MM.1S (cell line): ENCODE data around the gene CATSPERB.

Source experiments
- DNase-seq: peaks from one replicate; pipeline ENCODE4 v3.0.0-alpha.2; 2015
- H2AFZ ChIP-seq: fragments of 300-600 bp; sonication (generic); 2 replicates; pipeline ENCODE4 v1.6.0; 2016; ENCODE audit warnings: antibody characterized with exemption, low read length
- H3F3A ChIP-seq: fragments of 300-600 bp; sonication (generic); 2 replicates; pipeline ENCODE4 v1.6.1; 2016; ENCODE audit warnings: mild to moderate bottlenecking, antibody characterized with exemption, low read length, moderate library complexity, mixed read lengths; ENCODE audit not compliant: insufficient read depth
- H3K27ac ChIP-seq: fragments of 300-600 bp; sonication (generic); 2 replicates; pipeline ENCODE4 v1.5.1; 2016; ENCODE audit warnings: mild to moderate bottlenecking, low read length
- H3K27me3 ChIP-seq: fragments of 300-600 bp; sonication (generic); replicated peaks from 2 replicates; pipeline ENCODE4 v1.6.0; 2016; ENCODE audit warnings: low read length; ENCODE audit not compliant: insufficient read depth
- H3K36me3 ChIP-seq: fragments of 300-600 bp; sonication (generic); replicated peaks from 2 replicates; pipeline ENCODE4 v1.6.1; 2016; ENCODE audit warnings: mild to moderate bottlenecking, low read length, mixed read lengths; ENCODE audit not compliant: insufficient read depth
- H3K4me1 ChIP-seq: fragments of 300-600 bp; sonication (generic); 2 replicates; pipeline ENCODE4 v1.6.1; 2016; ENCODE audit warnings: low read length, mixed read lengths
- H3K4me2 ChIP-seq: fragments of 300-600 bp; sonication (generic); 2 replicates; pipeline ENCODE4 v1.6.0; 2016; ENCODE audit warnings: low read depth, low read length
- H3K4me3 ChIP-seq: fragments of 300-600 bp; sonication (generic); 2 replicates; pipeline ENCODE4 v1.5.1; 2016; ENCODE audit warnings: low read length, mixed read lengths
- H3K79me2 ChIP-seq: fragments of 300-600 bp; sonication (generic); 2 replicates; pipeline ENCODE4 v1.6.1; 2016; ENCODE audit warnings: mixed run types, low read length, mixed read lengths
- H3K9ac ChIP-seq: fragments of 300-600 bp; sonication (generic); 2 replicates; pipeline ENCODE4 v1.6.1; 2016; ENCODE audit warnings: low read length, mixed read lengths
- H3K9me2 ChIP-seq: fragments of 300-600 bp; sonication (generic); replicated peaks from 2 replicates; pipeline ENCODE4 v1.6.1; 2016; ENCODE audit warnings: mild to moderate bottlenecking, low read length, mixed read lengths; ENCODE audit not compliant: insufficient read depth
- H3K9me3 ChIP-seq: fragments of 300-600 bp; sonication (generic); replicated peaks from 2 replicates; pipeline ENCODE4 v1.6.1; 2016; ENCODE audit warnings: mild to moderate bottlenecking, low read length, mixed read lengths; ENCODE audit not compliant: insufficient read depth
- H4K20me1 ChIP-seq: fragments of 300-600 bp; sonication (generic); 2 replicates; pipeline ENCODE4 v1.6.1; 2016; ENCODE audit warnings: mild to moderate bottlenecking, low read length, moderate library complexity, mixed read lengths; ENCODE audit not compliant: insufficient read depth
- EZH2 ChIP-seq: fragments of 300-600 bp; sonication (generic); optimal IDR thresholded peaks from 2 replicates; pipeline ENCODE3; 2017; ENCODE audit warnings: low read depth, mild to moderate bottlenecking, antibody characterized with exemption, low read length, mixed read lengths
- EZH2phosphoT487 ChIP-seq: fragments of 300-600 bp; sonication (generic); IDR thresholded peaks from 2 replicates; pipeline ENCODE4 v1.6.1; 2018; ENCODE audit warnings: antibody characterized with exemption, low read length
- TF ChIP-seq, protein P1 (sequence below): fragments of 300-600 bp; sonication (generic); IDR thresholded peaks from 2 replicates; pipeline ENCODE4 v1.5.1; 2016; ENCODE audit warnings: antibody characterized with exemption, low read length, mixed read lengths

Gene CATSPERB

DNA sequence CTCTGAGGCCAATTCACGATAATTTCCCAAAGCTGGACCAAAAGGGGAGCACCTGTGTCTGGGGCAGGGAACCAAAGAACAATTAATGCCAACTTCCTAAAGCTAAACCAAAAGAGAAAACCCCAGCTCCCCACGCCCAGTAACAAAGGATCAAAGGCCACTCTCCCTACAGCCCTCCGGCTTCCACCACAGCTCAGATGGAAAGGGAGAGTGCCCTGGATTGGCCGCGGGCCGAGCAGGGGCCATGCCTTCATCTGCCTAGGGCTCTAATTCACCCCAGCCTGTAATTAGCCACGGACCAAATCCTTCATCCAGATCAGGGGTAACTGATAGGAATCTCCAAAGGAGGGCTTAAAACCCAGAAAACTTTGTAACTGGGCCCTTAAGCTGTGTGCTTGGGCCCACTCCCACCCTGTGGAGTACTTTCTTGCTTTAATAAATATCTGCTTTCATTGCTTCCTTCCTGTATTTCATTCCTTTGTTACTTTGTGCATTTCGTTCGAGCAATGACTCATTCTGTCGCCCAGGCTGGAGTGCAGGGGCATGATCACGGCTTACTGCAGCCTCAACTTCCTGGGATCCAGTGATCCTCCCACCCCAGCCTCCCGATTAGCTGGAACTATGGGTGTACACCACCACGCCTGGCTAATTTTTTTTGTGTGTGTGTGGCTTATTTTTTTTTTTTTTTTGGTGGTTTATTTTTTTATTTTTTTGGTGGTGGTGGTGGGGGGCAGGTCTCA lies 156.2 kb downstream of the CATSPERB start:
- H3K27me3 ChIP-seq = no peaks in the 10 kb centered on the region
- no peaks in the 10 kb centered on the region for H3K36me3 ChIP-seq
- H3K9me2 ChIP-seq = no peaks in the 10 kb centered on the region
- TF ChIP-seq EZH2phosphoT487 = no peak
- TF ChIP-seq, protein P1, sequence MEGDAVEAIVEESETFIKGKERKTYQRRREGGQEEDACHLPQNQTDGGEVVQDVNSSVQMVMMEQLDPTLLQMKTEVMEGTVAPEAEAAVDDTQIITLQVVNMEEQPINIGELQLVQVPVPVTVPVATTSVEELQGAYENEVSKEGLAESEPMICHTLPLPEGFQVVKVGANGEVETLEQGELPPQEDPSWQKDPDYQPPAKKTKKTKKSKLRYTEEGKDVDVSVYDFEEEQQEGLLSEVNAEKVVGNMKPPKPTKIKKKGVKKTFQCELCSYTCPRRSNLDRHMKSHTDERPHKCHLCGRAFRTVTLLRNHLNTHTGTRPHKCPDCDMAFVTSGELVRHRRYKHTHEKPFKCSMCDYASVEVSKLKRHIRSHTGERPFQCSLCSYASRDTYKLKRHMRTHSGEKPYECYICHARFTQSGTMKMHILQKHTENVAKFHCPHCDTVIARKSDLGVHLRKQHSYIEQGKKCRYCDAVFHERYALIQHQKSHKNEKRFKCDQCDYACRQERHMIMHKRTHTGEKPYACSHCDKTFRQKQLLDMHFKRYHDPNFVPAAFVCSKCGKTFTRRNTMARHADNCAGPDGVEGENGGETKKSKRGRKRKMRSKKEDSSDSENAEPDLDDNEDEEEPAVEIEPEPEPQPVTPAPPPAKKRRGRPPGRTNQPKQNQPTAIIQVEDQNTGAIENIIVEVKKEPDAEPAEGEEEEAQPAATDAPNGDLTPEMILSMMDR = no peak
- TF ChIP-seq EZH2 = no peak
- no peak overlapping the region for H3K9ac ChIP-seq
- no peaks in the 10 kb centered on the region for H3K79me2 ChIP-seq
- no peak overlapping the region for H3K4me3 ChIP-seq
- no peaks in the 10 kb centered on the region for H3K4me1 ChIP-seq
- H3K4me2 ChIP-seq = no peak overlapping the region
- H3K9me3 ChIP-seq = no peaks in the 10 kb centered on the region
- DNase-seq = no peak
- no peaks in the 10 kb centered on the region for H3F3A ChIP-seq
- H3K27ac ChIP-seq = no peak overlapping the region
- no peak overlapping the region for H2AFZ ChIP-seq
- H4K20me1 ChIP-seq = no peaks in the 10 kb centered on the region

DNA sequence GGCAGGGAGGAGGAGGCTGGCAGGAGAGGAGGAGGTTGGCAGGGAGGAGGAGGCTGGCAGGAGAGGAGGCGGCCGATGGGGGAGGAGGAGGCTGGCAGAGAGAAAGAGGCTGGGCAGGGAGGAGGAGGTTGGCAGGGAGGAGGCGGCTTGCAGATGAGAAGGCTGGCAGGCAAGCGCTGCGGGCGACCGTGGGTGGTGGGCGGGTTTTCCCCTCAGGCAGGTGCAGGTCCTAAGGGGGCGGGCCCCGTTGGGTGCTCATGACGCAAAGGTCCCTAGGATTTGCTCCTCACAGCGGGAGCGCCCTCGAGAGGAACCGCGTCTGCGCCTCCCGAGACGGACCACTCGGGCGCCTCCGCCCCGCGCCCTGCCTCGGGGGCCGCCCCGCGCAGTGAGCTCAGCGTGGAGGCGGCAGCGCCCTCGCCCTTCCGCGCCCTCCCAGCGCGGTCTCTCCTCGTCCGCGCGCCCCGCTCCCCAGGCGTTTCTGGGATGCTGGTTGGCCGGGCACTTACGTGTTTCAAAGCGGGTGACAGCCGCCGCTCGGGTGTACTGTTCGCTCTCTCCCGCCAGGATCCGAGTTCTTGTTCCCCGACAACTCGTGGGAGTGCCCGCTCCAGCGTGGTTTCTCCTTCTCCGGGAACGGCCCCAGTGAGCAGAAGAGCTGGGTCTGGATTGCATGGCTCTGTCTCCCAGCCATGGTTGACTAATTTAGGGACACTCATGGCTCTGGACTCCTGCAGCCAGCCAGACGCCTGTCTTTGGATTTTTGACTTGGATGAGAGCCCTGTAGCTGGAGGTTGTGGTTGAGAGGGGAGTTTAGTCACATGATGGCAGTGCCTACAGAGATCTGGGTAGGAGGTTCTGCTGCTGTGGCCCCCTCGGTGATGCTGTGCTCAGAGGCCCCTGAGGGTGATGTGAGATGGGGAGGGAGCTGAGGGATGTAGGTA lies 157.7 kb downstream of the CATSPERB start:
- no peaks in the 10 kb centered on the region for H3F3A ChIP-seq
- peak; percentile 17 for DNase-seq
- peak overlapping the region; percentile 37 for H3K4me3 ChIP-seq
- H3K9me3 ChIP-seq = no peaks in the 10 kb centered on the region
- no peaks in the 10 kb centered on the region for H3K4me1 ChIP-seq
- no peaks in the 10 kb centered on the region for H3K9me2 ChIP-seq
- H3K79me2 ChIP-seq = no peaks in the 10 kb centered on the region
- peak overlapping the region; percentile 41 for H3K4me2 ChIP-seq
- no peaks in the 10 kb centered on the region for H4K20me1 ChIP-seq
- no peak overlapping the region for H3K9ac ChIP-seq
- H3K27ac ChIP-seq = no peak overlapping the region
- H2AFZ ChIP-seq = peak overlapping the region; percentile 31; the same call in 1 of the 2 replicates
- H3K36me3 ChIP-seq = no peaks in the 10 kb centered on the region
- no peak for TF ChIP-seq EZH2phosphoT487
- H3K27me3 ChIP-seq = no peaks in the 10 kb centered on the region

DNA sequence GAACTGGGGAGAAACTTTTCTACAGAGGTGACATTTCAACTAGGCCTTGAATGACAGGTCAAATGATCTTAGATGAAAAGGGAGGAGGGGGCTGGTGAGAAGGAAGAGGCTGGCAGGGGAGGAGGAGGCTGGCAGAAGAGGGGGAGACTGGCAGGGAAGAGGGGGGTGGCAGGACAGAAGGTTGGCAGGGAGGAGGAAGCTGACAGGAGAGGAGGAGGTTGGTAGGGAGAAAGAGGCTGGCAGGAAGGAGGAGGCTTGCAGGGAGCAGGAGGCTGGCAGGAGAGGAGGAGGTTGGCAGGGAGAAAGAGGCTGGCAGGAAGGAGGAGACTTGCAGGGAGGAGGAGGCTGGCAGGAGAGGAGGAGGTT lies 158.4 kb downstream of the CATSPERB start:
- Histone ChIP-seq H3F3A (no peaks in the 10 kb centered on the region), H3K9ac (no peak overlapping the region), H3K79me2 (no peaks in the 10 kb centered on the region), H3K4me3 (peak overlapping the region; percentile 37; the same call in 1 of the 2 replicates), H4K20me1 (no peaks in the 10 kb centered on the region), H3K27me3 (no peaks in the 10 kb centered on the region), H3K4me1 (no peaks in the 10 kb centered on the region), H3K9me3 (no peaks in the 10 kb centered on the region), H3K27ac (no peak overlapping the region), H3K4me2 (peak overlapping the region; percentile 41; the same call in 1 of the 2 replicates), H3K36me3 (no peaks in the 10 kb centered on the region), H2AFZ (peak overlapping the region; percentile 31; the same call in 1 of the 2 replicates), H3K9me2 (no peaks in the 10 kb centered on the region)
- TF ChIP-seq, protein P1 = no peak
- TF ChIP-seq EZH2 (no peak), EZH2phosphoT487 (no peak)
- no peak for DNase-seq
